GM04504 (cell line): ENCODE data around the gene UBR7.

Experiments
- DNase-seq: peaks from one replicate; pipeline ENCODE4 v3.0.0-alpha.2; 2012; ENCODE audit warnings: low read depth

UBR7 gene

DNA sequence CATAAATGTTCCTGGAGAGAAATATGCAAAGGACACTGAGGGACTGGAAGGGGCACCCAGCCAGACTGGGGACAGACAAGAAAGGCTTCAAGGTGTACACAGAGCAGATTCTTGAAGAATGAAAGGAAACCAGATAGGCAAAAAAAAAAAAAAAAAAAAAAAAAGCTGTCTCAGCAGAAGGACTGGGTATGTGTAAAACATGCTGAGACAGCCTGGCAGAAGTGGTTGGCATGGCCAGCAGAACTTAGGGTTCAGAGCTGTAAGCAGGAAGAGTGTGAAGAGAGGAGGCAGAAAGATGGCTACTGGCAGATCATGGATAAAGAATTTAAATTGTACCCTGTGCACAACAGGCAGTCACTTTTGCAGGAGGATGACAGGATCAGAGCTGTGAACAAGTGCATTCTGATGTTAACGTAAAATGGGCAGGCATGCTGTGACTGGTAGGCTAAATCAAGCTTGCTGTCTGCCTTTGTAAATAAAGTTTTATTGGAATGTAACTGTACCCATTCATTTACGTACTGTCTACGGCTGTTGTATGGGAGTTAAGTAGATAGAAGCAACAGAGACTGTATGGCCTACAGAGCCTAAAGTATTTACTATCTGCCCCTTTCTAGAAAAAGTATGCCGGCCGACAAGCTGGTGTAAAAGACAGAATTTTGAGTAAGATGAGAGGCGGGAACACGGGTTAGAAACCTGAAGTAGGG, 42.2 kb downstream of the UBR7 start:
- DNase-seq = no peak

DNA sequence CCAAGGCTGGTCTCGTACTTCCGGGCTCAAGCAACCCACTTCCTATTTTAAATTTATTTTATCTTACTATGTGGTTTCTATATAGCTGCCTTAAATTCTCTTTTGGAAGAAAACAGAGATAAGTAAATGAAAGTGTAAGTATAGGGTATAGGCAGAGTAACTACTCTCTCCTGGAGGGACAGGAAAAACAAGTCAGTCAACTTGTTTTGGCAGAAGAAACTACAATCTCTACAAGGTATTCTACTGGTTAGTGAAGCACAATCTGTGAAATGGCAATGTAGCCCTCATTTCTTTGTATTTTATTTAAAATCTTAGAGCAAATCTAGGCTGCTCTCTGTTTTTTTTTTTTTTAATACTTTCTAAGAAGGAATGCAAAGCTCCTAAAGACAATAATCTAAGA, 55.4 kb downstream of the UBR7 start:
- no peak for DNase-seq

DNA sequence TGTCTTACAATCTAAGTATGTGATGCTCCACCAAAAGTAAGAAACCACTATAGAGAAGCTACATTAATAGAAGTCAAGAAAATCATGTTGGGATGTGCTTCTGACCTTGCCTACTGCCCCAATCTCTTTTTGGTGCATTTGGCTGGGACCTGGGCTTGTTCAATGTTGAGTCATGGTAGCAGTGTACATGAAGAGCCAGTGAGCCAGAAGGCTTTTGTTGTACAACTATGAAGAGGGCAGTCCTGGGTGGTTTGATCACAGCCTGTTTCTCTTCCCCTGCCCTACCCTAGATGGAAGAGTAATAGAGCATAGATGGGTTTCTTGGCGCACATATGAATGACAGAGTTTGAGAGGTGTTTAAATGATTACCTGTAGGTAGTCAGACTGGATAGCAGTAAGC, 56.4 kb downstream of the UBR7 start:
- no peak for DNase-seq

DNA sequence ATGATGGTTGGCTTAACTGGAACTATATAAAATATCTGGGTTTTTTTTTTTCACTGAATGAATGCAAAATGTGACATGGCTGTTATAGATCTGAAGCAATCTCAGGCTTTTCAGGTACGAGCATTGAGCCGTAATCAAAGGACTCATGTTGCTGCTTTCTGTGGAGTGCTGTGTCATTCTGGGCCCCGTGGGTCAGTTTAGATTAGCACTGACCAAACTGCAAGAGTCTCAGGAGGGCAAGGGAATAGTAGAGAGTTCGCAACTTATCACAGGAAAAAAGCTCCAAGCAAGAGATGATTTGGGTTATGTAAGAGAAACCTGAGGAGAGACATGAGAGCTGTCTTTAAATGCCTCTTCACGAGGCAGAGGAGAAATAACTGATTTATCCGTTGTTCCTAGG, 59.1 kb downstream of the UBR7 start:
- no peak for DNase-seq

DNA sequence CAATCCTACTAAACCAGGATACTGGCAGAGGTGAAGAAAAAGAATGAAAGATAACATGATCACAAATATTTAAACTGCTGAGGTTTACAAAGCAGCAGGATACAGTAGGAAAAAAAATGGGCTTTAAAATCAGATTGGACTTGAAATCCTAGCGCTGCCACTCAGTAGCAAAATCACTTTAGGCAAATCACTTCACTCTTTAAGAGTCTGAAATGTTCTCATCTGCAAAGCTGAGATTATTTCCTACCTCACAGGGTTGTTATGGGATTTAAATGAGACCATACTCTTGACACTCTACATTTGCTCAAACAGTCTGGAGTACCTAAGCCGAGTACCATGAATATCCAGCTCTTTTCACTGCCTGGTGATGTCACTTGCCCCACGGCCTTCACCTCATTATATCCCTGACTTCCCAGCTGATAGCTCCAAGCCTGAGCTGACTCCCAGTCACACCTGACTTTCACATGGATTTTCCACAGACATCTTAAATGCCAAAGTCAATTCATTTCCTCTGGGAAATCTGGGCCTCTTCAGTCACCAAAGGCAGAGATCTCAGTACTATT, 60.2 kb downstream of the UBR7 start:
- no peak for DNase-seq

DNA sequence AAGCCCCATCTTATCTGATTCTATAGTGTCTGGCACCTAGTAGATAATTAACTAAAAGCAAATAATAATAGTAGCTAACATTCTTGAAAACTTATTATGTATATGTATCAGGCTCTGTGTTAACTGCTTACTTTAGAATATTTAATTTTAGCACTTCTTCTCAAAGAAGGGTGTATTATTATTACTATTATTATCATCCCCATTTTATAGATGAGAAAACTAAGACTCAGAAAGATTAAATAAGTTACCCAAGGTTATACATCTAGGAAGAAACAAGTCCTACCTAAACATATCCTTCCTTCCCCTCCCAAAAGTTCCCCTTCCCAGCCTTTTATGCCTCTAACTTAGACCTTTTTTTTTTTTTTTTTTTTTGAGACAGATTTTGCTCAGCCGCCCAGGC, 61.4 kb downstream of the UBR7 start:
- no peak for DNase-seq

DNA sequence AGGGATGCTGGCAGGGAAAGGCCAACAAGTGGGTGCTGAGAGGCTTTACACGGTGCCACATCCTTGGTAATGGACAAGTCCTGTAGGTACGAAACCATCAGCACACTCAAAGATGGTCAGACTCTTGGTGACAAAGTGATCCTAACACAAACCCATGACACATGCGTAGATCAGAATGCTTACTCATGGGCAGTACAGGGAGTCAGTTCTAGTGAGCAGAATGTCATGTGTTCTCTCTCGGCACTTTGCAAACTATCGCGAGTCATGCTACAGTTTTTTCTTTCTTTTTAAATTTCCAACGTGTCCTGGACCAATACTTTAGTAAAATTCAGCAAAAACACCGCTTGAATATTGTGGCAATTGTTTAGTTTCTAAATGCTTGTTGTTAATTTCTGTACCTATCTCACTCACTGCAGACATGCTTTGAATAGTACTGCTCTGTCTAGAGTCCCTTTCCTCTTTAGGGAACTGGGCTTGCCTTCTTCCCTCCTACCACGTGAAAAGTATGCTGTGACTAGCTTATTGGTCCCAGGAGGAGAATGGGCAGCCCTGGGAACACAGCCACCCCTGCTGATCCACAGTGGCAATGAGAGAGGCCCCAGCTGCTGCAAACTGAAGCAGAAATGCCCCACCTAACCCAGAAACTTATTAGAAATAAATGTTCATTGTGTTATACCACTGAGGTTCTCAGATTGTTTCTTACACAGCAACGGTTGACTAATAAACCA, 62.4 kb downstream of the UBR7 start:
- DNase-seq = peak; percentile 17

DNA sequence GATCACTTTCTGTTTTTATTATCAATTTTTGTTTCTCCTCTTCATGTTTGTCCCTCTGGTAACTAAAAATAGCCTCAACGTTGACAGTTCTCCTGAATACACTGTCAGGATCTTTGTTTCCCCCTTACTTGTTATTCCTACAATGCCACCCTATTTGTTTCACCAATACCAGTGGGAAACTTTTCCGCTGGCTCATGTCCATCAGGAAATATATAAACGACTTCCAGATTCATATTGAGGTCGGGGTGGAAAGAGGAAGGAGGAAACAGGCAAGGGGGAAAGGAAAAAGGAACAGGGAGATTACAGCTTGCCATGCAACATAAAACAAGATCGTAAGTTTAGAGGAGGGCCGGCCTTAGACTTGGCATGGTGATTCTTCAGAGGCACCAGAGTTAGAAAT, 64.1 kb downstream of the UBR7 start:
- DNase-seq = no peak

DNA sequence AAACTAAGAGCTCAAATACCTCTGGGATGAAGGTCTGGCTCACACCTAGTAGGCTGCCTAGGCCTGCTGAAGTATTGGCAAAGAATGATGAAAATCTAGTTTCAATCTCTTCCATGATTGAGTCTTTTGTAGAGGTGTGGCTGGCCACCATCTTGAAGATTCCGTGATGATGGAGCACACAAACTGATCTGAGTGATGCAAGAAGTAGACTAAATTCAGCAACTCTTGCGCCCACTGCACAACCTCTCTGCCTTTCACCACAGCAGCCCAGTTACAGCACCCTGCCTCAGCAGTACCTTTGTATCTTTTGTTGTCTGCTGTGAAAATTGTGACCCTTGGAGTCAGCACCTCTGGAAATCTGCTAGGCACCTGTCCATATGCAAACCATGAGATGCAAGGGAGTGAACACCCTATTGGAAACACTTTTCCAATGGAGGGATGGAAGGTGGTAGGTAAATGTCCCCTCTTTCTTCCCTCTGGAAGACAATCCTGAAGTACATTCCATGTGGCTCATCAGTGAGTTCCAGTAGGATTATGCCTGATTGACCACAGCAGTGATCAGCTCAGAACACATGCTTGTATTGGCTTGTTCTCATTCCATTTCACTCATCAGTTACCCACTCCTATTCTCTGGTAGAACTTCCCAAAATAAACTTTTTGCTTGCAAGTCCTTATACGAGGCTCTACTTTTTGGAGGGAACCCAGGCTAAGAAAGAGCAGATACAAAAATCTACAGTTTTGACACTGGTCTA, 67.2 kb downstream of the UBR7 start:
- DNase-seq = no peak

DNA sequence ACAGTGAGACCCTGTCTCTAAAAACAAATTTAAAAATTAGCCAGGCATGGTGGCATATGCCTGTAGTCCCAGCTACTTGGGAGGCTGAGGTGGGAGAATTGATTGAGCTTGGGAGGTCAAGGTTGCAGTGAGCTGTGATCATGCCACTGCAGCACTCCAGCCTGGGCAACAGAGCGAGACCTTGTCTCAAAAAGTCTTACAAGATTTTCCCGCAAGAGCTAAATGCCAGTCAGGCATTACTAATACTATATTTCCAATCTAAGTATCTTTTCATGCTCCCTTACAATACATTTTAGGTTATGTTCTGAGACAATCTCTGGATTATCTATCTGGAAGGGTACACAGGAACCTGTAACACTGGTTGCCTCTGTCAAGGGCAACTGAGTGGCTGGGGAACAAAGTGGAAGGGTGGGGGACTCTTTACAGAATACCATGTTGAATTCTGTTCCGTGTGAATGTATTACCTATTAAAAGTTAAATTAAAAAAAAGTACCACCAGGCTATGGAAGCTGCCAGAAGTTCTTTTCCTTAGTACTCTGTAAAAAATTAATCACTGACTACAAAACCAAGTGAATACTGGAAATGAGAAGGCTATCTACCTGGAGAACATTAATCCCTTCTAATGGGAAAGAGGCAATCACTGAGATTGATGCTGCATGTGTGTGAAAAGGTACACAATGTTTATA, 69.1 kb downstream of the UBR7 start:
- DNase-seq = no peak
